Measurements from ENCODE around the gene DDX1. TPM values are rescaled to one million over a fixed set of nuclear protein-coding genes. Genes with fewer than 3 reads are reported as not detected.
A peak's percentile ranks its signal among the peaks of the same experiment; 100 is the strongest.

DDX1 gene
- total and polyA plus RNA-seq, 9 of the 15 experiments (the other 6 are each of a cell fraction or from before 2014, with no cell fraction given): 116 to 277 (median 232) TPM

DNA sequence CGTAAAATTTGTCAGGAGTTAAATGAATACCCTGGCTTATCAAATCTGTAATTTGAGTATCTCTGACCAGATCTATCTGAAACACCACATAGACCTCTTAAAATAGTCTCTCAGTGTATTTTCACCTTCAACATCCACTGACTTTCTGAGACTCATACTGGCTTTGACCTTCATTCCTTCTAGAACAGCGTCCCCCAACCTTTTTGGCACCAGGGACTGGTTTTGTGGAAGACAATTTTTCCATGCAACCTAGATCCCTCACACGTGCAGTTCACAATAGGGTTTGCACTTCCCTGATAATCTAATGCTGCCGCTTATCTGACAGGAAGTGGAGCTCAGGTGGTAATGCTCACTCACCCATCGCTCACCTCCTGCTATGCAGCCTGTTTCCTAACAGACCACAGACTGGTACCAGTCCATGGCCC, 33.8 kb upstream of the DDX1 start (continued):
- TF ChIP-seq, protein P1, sequence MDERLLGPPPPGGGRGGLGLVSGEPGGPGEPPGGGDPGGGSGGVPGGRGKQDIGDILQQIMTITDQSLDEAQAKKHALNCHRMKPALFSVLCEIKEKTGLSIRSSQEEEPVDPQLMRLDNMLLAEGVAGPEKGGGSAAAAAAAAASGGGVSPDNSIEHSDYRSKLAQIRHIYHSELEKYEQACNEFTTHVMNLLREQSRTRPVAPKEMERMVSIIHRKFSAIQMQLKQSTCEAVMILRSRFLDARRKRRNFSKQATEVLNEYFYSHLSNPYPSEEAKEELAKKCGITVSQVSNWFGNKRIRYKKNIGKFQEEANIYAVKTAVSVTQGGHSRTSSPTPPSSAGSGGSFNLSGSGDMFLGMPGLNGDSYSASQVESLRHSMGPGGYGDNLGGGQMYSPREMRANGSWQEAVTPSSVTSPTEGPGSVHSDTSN (CRISPR knock-in tag; IDR thresholded peaks at IDR 0.05; ENCODE audit: low read depth): no peak
- TF ChIP-seq, protein P1 (tag; conservative IDR thresholded peaks at IDR 0.05; ENCODE audit: low read depth): 0 out of 2 replicates have a peak, but pooled peaks have one; percentile 16
- no peak for TF ChIP-seq ARNT (IDR thresholded peaks at IDR 0.05)
- TF ChIP-seq C11orf30 (IDR thresholded peaks at IDR 0.05; ENCODE audit: low read depth): no peak
- TF ChIP-seq TRIM24 (IDR thresholded peaks at IDR 0.05): peak in 1 of 2 experiments; percentile 60; a peak in 1 of 4 replicates
- no peak for TF ChIP-seq ERF (CRISPR knock-in tag; IDR thresholded peaks at IDR 0.05)
- TF ChIP-seq, protein P2, sequence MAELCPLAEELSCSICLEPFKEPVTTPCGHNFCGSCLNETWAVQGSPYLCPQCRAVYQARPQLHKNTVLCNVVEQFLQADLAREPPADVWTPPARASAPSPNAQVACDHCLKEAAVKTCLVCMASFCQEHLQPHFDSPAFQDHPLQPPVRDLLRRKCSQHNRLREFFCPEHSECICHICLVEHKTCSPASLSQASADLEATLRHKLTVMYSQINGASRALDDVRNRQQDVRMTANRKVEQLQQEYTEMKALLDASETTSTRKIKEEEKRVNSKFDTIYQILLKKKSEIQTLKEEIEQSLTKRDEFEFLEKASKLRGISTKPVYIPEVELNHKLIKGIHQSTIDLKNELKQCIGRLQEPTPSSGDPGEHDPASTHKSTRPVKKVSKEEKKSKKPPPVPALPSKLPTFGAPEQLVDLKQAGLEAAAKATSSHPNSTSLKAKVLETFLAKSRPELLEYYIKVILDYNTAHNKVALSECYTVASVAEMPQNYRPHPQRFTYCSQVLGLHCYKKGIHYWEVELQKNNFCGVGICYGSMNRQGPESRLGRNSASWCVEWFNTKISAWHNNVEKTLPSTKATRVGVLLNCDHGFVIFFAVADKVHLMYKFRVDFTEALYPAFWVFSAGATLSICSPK (IDR thresholded peaks at IDR 0.05; ENCODE audit: borderline replicate concordance): no peak
- TF ChIP-seq SRSF9 (IDR thresholded peaks at IDR 0.05; ENCODE audit: borderline replicate concordance, low read depth, low read length): no peak
- no peak for TF ChIP-seq RFX1 (IDR thresholded peaks at IDR 0.05)
- no peak for TF ChIP-seq ZHX1 (conservative IDR thresholded peaks at IDR 0.05; ENCODE audit: low read length)
- no peak; the same call in 1 of the 2 replicates for TF ChIP-seq LCOR (CRISPR knock-in tag; IDR thresholded peaks at IDR 0.05)
- no peak for TF ChIP-seq ZNF395 (CRISPR knock-in tag; IDR thresholded peaks at IDR 0.05)
- TF ChIP-seq TAF15 (IDR thresholded peaks at IDR 0.05; ENCODE audit: low read depth, low read length): no peak
- no peak for TF ChIP-seq MYNN (IDR thresholded peaks at IDR 0.05)
- TF ChIP-seq MYNN (CRISPR knock-in tag; IDR thresholded peaks at IDR 0.05): no peak
- TF ChIP-seq U2AF1 (optimal IDR thresholded peaks at IDR 0.05; ENCODE audit: low read depth, low read length): no peak
- TF ChIP-seq ZNF445 (CRISPR knock-in tag; IDR thresholded peaks at IDR 0.05; ENCODE audit: low read depth): no peak
- TF ChIP-seq ZSCAN29 (IDR thresholded peaks at IDR 0.05): no peak
- TF ChIP-seq KLF13 (tag; IDR thresholded peaks at IDR 0.05; ENCODE audit: borderline replicate concordance, low read depth): no peak
- TF ChIP-seq MIER1 (IDR thresholded peaks at IDR 0.05; ENCODE audit: low read depth): no peak
- TF ChIP-seq EGR1 (conservative IDR thresholded peaks at IDR 0.05): no peak
- TF ChIP-seq HDAC8 (tag; IDR thresholded peaks at IDR 0.05): no peak
- peak; percentile 78; the same call in 1 of the 2 replicates for TF ChIP-seq MTA1 (IDR thresholded peaks at IDR 0.05; ENCODE audit: borderline replicate concordance)
- no peak for TF ChIP-seq MCM2 (IDR thresholded peaks at IDR 0.05; ENCODE audit: low read depth)

Measured in K562 (cell line).